HG02763 (cell line): ENCODE results near the gene HELQ.
"Not testable (repeated sequence)": the region's sequence is repeated elsewhere in the genome, so short reads cannot be mapped to it uniquely, and the experiment has no call there.

Source experiments
- ATAC-seq: cut with Tn5 transposase; IDR thresholded peaks from one replicate; pipeline ENCODE4 v1.9.1; 2021; ENCODE audit warnings: mild to moderate bottlenecking, moderate library complexity; ENCODE audit not compliant: unreplicated experiment

HELQ gene, protein sequence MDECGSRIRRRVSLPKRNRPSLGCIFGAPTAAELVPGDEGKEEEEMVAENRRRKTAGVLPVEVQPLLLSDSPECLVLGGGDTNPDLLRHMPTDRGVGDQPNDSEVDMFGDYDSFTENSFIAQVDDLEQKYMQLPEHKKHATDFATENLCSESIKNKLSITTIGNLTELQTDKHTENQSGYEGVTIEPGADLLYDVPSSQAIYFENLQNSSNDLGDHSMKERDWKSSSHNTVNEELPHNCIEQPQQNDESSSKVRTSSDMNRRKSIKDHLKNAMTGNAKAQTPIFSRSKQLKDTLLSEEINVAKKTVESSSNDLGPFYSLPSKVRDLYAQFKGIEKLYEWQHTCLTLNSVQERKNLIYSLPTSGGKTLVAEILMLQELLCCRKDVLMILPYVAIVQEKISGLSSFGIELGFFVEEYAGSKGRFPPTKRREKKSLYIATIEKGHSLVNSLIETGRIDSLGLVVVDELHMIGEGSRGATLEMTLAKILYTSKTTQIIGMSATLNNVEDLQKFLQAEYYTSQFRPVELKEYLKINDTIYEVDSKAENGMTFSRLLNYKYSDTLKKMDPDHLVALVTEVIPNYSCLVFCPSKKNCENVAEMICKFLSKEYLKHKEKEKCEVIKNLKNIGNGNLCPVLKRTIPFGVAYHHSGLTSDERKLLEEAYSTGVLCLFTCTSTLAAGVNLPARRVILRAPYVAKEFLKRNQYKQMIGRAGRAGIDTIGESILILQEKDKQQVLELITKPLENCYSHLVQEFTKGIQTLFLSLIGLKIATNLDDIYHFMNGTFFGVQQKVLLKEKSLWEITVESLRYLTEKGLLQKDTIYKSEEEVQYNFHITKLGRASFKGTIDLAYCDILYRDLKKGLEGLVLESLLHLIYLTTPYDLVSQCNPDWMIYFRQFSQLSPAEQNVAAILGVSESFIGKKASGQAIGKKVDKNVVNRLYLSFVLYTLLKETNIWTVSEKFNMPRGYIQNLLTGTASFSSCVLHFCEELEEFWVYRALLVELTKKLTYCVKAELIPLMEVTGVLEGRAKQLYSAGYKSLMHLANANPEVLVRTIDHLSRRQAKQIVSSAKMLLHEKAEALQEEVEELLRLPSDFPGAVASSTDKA

DNA sequence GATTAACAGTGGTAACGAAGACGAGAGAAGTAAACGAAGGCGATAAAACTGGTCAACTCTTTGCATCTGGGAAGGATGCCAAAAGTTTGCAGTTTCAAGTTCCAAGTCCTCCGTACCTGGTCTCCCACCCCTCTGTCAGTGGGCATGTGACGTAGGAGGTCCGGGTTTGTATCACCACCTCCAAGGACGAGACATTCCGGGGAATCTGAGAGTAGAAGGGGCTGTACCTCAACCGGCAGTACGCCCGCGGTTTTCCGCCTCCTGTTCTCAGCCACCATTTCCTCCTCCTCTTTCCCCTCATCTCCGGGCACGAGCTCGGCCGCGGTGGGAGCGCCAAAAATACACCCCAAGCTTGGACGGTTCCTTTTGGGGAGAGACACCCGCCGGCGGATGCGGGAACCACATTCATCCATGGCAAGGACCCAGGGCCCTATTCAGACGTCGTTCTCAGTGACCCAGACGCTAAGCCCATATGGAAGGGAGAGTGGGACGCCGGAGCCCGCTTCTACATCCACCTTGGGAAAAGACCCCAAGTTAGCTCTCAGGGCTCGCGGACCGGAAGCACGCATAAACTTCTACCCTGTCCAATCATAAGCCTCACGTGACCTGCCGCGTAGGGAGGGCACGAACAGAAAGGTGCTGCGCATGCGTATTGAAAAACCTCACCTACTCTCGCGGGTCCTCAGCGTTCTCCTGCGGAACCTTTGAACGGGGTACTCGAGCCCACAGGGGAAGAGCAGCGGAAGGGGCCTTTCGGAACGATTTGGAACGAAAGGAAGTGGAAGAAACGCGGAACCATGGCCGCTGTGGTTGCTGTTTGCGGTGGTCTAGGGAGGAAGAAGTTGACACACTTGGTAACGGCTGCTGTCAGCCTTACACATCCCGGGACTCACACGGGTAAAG, at the start of gene HELQ, which contains the start of gene MRPS18C:
HELQ (minus strand) TSS at position 543 of the 903 bp plus-strand sequence; CDS start at position 413, 130 bp downstream.
MRPS18C (plus strand) TSS at position 778 of the 903 bp plus-strand sequence; CDS start at position 798, 20 bp downstream.
- ATAC-seq: peak; percentile 96

DNA sequence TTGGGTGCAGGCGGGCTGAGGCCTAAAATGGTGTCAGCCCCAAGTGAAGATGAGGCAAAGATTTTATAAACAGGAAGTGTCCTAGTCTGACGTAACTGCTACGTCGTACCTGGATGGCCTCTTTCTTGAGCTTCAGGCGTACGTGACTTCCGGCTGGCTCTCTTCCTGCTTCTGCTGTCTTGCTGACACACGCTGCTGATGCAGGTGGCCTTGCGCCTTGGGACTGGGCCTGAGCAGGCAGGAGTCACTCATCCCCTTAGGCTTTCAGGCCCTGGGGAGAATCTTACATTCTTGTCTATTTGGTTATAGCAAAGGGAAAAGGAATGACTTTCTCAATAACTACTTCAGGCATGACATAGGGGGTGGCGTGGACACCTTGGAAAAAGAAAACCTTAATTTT, 49.4 kb upstream of the HELQ start:
- ATAC-seq: no peak

DNA sequence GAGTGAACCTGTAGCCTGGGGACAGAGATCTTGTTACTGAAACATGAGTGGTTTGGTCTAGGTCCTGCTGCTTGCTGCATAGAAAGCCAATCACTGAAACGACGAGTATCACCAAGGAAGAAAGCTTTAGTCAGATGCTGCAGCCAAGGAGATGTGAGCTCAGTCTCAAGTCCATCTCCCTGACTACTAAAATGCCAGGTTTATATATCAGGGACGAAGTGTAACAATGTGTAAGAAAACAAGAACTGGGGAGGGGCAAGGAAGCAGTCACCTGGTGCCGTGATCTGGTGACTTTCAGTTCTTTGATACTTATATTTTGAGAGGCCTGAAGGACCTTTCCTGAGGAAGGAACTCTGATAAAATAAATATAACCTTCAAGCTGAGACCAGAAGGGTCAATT, 48.9 kb upstream of the HELQ start:
- ATAC-seq: no peak

DNA sequence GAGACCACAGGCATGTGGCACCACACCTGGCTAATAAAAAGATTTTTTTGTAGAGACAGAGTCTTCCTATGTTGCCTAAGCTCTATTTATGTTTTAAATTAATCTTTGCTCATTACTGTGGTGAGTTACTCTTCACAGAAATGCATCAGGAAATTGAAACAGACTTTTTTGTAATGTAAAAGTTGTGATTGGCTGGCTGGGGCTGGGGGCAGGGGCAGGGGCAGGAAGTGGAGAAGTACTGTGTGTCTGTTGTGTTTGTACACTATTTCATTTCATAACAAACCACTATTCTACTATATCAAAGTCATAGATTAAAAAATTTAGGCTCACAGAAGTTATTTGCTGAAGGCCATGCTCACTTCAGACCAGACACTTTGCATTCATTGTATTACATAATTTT, 48.4 kb upstream of the HELQ start:
- ATAC-seq: no peak

DNA sequence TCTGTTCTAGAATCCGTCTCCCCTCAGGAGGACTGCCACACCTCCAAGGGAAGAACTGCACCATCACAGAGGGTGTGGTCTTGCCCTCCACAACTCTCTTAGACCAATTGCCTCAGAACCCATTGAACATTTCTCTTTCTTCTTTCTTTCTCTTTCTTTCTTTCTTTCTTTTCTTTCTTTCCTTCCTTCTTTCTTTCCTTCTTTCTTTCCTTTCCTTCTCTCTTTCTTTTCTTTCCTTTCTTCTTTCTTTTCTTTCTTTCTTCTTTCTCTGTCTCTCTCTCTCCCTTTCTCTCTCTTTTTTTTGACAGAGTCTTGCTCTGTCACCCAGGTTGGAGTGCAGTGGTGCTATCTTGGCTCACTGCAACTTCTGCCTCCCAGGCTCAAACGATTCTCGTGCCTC, 46.0 kb upstream of the HELQ start:
- not testable (repeated sequence) for ATAC-seq

DNA sequence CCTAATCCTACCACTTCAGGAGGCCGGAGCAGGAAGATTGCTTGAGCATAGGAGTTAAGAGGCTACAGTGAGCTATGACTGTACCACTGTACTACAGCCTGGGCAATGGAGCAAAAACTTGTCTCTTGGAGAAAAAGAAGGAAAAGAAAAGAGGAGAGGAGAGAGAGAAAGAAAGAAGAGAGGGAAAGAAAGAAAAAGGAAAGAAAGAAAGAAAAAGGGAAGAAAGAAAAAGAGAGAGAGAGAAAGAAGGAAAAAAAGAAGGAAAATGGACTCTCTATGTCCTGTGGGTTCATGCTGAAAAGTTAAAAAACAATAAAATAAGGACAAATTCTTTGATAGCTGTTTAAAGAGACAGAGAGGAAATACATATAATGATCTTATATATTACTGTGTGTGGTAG, 42.6 kb upstream of the HELQ start:
- ATAC-seq: no peak

DNA sequence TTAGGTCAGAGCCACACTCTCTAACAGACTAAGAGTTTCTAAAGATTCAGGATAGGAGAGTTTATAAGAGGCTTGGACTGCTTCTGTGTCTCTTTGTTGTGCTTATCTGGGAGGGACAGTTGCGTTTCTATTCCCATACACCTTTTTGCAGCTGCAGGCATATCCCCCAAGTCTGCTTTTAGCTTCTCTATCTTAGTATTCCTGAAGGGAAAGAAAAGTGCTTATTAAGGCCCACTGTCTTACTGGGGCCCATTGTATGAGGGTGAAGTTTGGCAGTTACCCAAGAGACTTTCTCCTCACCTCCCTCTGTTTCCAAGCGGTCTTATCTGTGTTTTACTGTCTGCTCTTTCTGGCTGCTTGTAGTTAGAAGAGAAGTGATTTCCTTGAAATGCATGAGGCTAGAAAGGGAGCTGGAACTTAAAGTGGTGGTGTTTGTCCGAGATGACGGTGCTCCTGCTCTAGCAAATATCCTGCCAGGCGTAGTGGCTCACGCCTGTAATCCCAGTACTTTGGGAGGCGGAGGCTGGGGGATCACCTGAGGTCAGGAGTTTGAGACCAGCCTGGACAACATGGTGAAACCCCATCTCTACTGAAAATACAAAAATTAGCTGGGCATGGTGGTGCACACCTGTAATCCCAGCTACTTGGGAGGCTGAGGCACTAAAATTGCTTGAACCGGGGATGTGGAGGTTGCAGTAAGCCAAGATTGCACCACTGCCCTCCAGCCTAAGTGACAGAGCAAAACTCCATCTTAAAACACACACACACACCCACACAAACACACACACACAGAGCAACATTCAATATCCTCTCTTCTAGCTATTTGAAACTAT, 40.7 kb upstream of the HELQ start:
- not testable (repeated sequence) for ATAC-seq

DNA sequence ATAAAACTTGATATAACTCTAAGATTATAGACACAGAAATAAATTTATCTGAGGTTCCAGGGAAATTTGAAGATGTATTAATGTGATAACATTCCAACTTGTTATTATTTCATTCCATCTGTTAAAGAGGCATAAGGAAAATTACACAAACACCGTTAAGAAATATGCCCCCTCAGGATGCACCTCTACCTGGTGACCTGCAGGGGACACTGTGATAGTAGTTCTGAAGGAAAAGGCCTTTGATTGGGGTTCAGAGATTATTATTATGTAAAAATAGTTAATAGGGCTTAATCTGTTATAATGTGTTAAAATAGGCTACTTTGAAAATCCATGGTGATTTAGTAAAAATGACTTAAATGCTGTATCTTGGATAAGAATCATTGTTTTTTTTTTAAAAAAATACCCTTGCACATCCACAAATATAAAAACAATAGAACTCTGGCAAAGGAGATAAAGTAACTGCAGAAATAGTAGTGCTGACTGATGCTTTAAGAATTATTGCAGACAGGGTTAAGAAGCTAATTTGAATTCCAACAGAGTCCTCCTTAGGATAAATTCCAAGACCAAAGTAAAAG, 35.3 kb upstream of the HELQ start:
- peak; percentile 89 for ATAC-seq

DNA sequence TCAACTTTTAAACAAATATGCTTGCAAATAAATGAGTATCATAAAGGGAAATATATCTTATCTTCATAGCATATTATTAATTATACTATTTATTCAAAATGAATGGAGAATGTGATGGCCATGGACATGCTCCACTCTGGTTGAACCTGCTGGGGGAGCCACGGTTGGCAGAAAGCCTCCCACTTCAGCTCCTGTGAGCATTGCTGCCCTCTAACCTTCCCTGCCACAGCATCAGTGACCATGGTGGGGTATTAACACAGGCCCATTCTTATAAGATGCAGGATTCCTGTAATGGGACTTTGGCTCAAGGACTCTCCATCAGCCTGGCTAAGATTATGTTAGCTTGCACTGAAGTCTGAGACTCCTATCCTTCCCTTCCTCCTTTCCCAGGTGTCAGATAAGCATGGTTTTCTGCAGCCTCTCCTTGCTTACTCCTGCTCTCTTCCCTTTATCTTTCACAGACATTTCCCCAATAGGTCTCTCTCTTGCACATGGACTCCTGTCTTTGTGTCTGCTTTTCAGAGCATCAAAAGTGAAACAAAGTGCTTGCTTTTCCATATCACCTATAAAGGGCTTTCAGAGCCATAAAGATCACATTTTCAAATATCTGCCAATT, 34.2 kb upstream of the HELQ start:
- no peak for ATAC-seq

DNA sequence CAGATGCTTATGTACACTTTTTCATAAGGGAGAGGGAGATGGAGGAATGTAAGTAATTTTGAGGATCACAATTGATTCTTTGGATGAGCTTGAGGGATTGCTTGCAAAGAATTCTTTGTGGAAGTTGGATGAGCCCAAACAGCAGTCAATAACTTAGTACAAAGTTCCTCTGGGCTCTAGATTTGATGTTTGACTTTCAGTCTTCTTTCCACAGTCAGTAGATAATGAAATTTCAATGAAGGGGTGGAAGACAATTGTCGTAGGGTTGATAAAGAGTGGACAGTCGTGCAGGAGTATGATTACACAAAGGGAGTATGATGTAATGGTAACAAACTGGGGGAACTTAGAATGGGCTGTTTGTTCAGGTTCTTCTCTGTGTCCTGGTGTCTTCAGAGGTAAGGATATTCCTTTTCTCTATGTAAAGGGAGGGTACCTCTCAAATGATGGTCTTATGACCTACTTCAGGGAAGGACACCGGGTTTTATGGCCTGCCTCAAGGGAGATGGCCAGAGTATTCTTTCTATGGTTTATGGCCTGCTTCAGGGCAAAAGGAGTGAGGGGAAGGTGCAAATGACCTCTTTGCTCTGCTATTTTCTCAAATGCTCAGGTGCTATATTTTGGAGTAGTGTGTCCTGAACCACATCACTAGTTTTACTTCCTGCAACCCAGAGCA, 31.0 kb upstream of the HELQ start:
- ATAC-seq: no peak

DNA sequence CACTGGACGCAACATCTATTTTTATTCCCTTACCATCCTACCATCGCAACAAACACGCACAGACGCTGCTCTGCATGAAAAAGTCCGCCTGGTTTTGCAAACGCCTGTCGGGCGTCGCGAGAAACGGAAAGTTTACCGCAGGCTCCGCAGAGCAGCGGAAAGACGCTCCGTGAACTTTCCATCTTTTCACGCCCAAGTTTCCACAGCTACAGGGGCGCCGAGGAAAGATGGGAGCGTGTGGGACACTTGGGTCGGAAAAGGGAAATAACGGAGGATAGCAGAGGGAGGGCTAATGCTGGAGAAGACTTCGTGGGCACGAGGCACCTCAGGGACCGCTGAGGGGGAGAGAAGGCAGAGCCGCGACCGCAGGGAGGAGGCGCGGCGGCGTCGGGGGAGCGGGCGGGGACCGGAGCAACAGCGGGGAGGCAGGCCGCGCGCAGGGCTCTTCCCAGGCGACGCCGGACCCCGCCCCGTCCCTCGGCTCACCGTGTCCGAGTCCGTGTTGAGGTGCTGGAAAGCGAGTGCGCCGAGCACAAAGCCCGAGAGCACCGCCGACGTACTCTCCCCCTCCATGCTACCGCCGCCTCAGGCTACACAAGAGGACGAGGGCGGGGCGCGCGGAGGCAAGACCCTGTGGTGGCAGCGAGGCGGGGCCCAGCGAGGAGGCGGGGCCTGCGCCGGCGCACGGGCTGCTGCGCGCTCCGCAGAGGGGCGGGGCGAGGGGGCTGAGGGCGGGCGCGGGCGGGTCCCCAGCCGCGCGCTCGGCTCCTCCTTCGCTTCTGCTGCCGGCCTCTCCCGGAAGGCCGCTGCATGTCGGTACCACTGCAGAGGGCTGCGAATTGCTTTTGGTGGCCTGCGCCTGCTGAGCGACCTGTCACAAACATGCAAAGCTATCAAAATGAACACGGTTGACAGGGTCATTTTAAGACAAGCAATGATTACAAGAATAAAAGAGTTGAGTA, 29.2 kb upstream of the HELQ start, which contains the start of gene ABRAXAS1:
ABRAXAS1 (minus strand) TSS at position 601 of the 962 bp plus-strand sequence; CDS start at position 573, 28 bp downstream.
- peak; percentile 98 for ATAC-seq

DNA sequence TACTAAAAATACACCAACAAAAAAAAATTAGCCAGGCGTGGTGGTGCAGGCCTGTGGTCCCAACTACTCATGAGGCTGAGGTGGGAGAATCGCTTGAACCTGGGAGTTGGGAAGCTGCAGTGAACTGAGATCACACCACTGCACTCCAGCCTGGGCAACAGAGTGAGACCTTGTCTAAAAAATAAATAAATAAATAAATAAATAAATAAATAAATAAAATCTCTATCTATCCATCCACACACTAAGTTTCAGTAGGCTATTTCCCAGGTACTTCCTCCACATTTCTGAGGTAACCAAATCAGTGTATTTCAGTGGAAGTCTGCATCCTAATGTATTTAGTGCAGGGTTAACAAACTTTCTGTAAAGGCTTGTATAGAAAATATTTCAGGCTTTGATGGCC, 18.3 kb upstream of the HELQ start:
- ATAC-seq: no peak

DNA sequence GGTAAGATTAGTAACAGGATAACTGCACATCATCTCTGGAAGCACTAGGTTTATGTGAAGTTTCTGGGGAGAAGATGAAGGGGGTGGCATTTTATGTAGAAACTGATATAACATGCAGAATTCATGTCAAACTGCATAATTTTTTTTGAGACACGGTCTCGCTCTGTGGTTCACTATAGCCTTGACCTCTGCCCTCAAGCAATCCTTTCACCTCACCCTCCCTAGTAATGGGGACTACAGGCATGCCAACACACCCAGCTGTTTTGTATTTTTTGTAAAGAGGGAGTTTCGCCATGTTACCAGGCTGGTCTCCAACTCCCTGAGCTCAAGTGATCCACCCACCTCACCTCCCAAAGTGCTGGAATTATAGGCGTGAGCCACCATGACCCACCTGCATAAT, 17.8 kb upstream of the HELQ start:
- ATAC-seq: no peak

DNA sequence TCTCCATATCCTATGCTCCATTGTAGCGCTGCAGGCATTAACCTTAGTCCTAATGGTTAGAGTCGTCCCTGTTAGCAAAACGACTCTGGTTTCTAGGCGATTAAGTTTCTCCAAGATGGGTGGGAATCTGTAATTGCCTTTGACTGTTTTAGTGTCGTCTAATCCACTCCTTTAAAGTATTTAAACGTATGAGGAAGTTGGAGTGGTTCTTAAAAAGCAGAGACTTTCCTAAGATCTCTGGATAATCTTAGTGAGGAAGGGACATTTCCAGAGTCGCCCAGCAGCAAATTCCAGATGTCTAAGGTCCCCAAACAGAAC, 520 bp upstream of the HELQ start:
- no peak for ATAC-seq

DNA sequence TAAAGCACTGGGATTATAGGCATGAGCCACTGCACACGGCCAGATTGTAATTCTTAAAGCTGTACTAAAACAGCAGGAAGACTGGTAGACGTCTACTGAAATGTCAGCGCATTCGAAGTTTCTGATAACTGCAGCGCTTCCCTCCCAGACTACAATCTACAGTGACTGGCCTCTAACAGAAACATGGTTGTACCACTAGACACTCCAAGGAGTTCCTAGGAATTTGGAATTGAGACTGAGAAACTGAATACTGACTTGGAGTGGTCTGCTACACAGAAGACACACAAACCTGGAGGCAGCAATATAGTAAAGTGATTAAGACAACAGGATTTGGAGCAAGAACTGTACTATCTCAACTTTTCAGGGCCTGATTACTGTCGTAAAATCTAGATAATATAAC, 937 bp downstream of the HELQ start:
- ATAC-seq: no peak

DNA sequence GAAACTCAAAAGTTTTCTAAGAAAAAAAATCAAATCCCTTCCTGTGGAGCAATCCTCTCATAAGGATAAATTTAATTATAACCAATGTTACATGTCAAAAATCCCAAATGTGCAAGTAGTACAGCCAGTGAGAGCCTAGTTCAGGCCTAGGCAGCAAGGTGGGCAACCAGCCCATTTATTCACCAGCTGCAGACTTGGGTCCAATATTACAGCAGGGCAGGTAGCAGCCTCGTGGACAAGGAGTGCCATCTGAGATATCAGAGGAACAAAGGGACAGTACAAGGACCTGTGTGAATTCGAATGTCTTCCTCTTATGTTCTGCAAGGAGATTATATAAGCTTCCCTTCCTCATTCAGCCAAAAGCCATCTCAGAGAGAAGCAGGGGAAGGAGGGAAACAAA, 6.6 kb downstream of the HELQ start:
- ATAC-seq: no peak

DNA sequence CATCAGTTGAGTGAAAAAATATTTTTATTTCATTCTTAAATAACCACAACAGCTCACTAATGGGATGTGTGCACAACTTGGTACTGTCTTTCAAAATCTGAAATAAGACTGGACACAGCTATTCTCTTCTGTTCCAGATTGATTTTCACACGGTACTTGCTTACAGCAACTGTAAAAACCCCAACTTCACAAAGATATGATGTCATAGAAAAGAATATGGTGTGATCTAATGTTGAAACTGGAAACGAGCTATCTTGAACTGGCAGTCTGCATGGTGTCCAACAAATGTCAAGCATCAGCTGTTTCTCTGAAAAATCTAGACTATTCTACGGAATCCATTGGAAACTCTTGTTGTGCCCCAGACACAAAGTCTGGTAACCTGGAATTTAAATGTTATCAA, 14.7 kb downstream of the HELQ start:
- ATAC-seq: no peak
